ENCODE data around the gene VWA8. TPM values are rescaled to one million over a fixed set of nuclear protein-coding genes. Genes with fewer than 3 reads are reported as not detected.
A peak's percentile ranks its signal among the peaks of the same experiment; 100 is the strongest.

Gene VWA8
- total and polyA plus RNA-seq, 4 donors: 7.1 to 50.3 (median 12.4) TPM

GRCh38 chr13:41960211-41960636, 685 bp downstream of the VWA8 start:
- Histone ChIP-seq H3K36me3 (ENCODE audit: control insufficient read depth in 4 of 4, insufficient read depth in 3 of 4, low read depth in 1 of 4, low read length in 3 of 4) (no peaks in the 10 kb centered on the region), H3K27me3 (ENCODE audit: control insufficient read depth in 4 of 4, insufficient read depth in 4 of 4, low read length in 3 of 4) (no peaks in the 10 kb centered on the region), H3K4me1 (ENCODE audit: control insufficient read depth in 4 of 4, insufficient read depth in 4 of 4, low read length in 3 of 4) (peaks cover 5 to 44% (median 35%) of the 10 kb centered on the region in 4 donors), H3K4me3 (ENCODE audit: low read depth in 1 of 3, low read length in 3 of 3) (peak overlapping the region; percentile 79 to 90 (median 89)), H3K9me3 (ENCODE audit: control insufficient read depth in 4 of 4, low read length in 3 of 4) (no peaks in the 10 kb centered on the region), H3K9ac (ENCODE audit: low read depth in 1 of 2, low read length in 2 of 2) (peak overlapping the region; percentile 66 to 96), H3K27ac (ENCODE audit: low read depth in 1 of 2, low read length in 2 of 2) (peak overlapping the region; percentile 76 to 88)
- no peak for DNase-seq (ENCODE audit: low spot score)
- WGBS: 7% methylated on average over 9 of the region's 9 CpGs
- TF ChIP-seq GABPA (IDR thresholded peaks at IDR 0.05 in 1 of 2, conservative IDR thresholded peaks at IDR 0.05 in 1 of 2): no peak
- TF ChIP-seq SP1 (IDR thresholded peaks at IDR 0.05): no peak
- TF ChIP-seq RAD21 (IDR thresholded peaks at IDR 0.05): peak; percentile 5 to 17
- TF ChIP-seq EGR1 (IDR thresholded peaks at IDR 0.05; ENCODE audit: low read depth in 2 of 2): no peak
- peak in 1 of 2 donors; percentile 40 for TF ChIP-seq HNF4A (conservative IDR thresholded peaks at IDR 0.05)
- no peak for TF ChIP-seq TAF1 (conservative IDR thresholded peaks at IDR 0.05)
- TF ChIP-seq RXRA (IDR thresholded peaks at IDR 0.05): peak in 1 of 2 donors; percentile 30
- TF ChIP-seq YY1 (IDR thresholded peaks at IDR 0.05): no peak

GRCh38 chr13:41956272-41956671, 4.6 kb downstream of the VWA8 start:
- TF ChIP-seq HNF4A (conservative IDR thresholded peaks at IDR 0.05) (peak; percentile 28 to 38), NR2F2 (IDR thresholded peaks at IDR 0.05) (no peak), RXRA (IDR thresholded peaks at IDR 0.05) (peak in 1 of 2 donors; percentile 37), SP1 (IDR thresholded peaks at IDR 0.05) (no peak)
- H3K4me1 ChIP-seq (ENCODE audit: control insufficient read depth in 4 of 4, insufficient read depth in 4 of 4, low read length in 3 of 4): peaks cover 4 to 36% (median 30%) of the 10 kb centered on the region in 4 donors
- peak overlapping the region; percentile 51 to 74 for H3K27ac ChIP-seq (ENCODE audit: low read depth in 1 of 2, low read length in 2 of 2)
- H3K4me3 ChIP-seq (ENCODE audit: low read depth in 1 of 3, low read length in 3 of 3): peak overlapping the region in 1 of 3 donors; percentile 45
- DNase-seq (ENCODE audit: low spot score): no peak
- H3K9me3 ChIP-seq (ENCODE audit: control insufficient read depth in 4 of 4, low read length in 3 of 4): no peaks in the 10 kb centered on the region
- peak overlapping the region; percentile 19 to 69 for H3K9ac ChIP-seq (ENCODE audit: low read depth in 1 of 2, low read length in 2 of 2)
- H3K27me3 ChIP-seq (ENCODE audit: control insufficient read depth in 4 of 4, insufficient read depth in 4 of 4, low read length in 3 of 4): no peaks in the 10 kb centered on the region
- no peaks in the 10 kb centered on the region for H3K36me3 ChIP-seq (ENCODE audit: control insufficient read depth in 4 of 4, insufficient read depth in 3 of 4, low read depth in 1 of 4, low read length in 3 of 4)

- peak overlapping the region; percentile 45 to 50 (median 48) for H3K4me3 ChIP-seq (ENCODE audit: low read depth in 1 of 3, low read length in 3 of 3)
- H3K27ac ChIP-seq (ENCODE audit: low read depth in 1 of 2, low read length in 2 of 2): peak overlapping the region; percentile 51 to 74
- no peak for DNase-seq (ENCODE audit: low spot score)
- H3K36me3 ChIP-seq (ENCODE audit: control insufficient read depth in 4 of 4, insufficient read depth in 3 of 4, low read depth in 1 of 4, low read length in 3 of 4): no peaks in the 10 kb centered on the region
- peak in 1 of 2 donors; percentile 39 for TF ChIP-seq EGR1 (IDR thresholded peaks at IDR 0.05; ENCODE audit: low read depth in 2 of 2)
- peak; percentile 56 to 62 for TF ChIP-seq JUND (IDR thresholded peaks at IDR 0.05)
- peak; percentile 20 for TF ChIP-seq HNF4G (IDR thresholded peaks at IDR 0.05)
- TF ChIP-seq HNF4A (conservative IDR thresholded peaks at IDR 0.05): peak; percentile 62 to 68
- peak; percentile 59 for TF ChIP-seq MAX (IDR thresholded peaks at IDR 0.05)
- no peak for TF ChIP-seq FOXA1 (IDR thresholded peaks at IDR 0.05)
- TF ChIP-seq YY1 (IDR thresholded peaks at IDR 0.05): peak; percentile 88
- TF ChIP-seq, protein P1, sequence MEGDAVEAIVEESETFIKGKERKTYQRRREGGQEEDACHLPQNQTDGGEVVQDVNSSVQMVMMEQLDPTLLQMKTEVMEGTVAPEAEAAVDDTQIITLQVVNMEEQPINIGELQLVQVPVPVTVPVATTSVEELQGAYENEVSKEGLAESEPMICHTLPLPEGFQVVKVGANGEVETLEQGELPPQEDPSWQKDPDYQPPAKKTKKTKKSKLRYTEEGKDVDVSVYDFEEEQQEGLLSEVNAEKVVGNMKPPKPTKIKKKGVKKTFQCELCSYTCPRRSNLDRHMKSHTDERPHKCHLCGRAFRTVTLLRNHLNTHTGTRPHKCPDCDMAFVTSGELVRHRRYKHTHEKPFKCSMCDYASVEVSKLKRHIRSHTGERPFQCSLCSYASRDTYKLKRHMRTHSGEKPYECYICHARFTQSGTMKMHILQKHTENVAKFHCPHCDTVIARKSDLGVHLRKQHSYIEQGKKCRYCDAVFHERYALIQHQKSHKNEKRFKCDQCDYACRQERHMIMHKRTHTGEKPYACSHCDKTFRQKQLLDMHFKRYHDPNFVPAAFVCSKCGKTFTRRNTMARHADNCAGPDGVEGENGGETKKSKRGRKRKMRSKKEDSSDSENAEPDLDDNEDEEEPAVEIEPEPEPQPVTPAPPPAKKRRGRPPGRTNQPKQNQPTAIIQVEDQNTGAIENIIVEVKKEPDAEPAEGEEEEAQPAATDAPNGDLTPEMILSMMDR (IDR thresholded peaks at IDR 0.05; ENCODE audit: low read depth, low read length, missing input control): no peak
- TF ChIP-seq GABPA (IDR thresholded peaks at IDR 0.05 in 1 of 2, conservative IDR thresholded peaks at IDR 0.05 in 1 of 2): peak; percentile 51 to 77
- TF ChIP-seq NR2F2 (IDR thresholded peaks at IDR 0.05): peak; percentile 26
- TF ChIP-seq RAD21 (IDR thresholded peaks at IDR 0.05): peak; percentile 18 to 37
- TF ChIP-seq RXRA (IDR thresholded peaks at IDR 0.05): peak; percentile 85
- TF ChIP-seq SP1 (IDR thresholded peaks at IDR 0.05): peak; percentile 70
- peak; percentile 93 for TF ChIP-seq ZBTB33 (IDR thresholded peaks at IDR 0.05)
- peak; percentile 57 for TF ChIP-seq TAF1 (conservative IDR thresholded peaks at IDR 0.05)
- TF ChIP-seq REST (IDR thresholded peaks at IDR 0.05): peak; percentile 45
- no peak for TF ChIP-seq FOXA2 (IDR thresholded peaks at IDR 0.05)
- TF ChIP-seq, protein P2, sequence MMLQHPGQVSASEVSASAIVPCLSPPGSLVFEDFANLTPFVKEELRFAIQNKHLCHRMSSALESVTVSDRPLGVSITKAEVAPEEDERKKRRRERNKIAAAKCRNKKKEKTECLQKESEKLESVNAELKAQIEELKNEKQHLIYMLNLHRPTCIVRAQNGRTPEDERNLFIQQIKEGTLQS (IDR thresholded peaks at IDR 0.05): no peak
- no peaks in the 10 kb centered on the region for H3K27me3 ChIP-seq (ENCODE audit: control insufficient read depth in 4 of 4, insufficient read depth in 4 of 4, low read length in 3 of 4)
- no peaks in the 10 kb centered on the region for H3K9me3 ChIP-seq (ENCODE audit: control insufficient read depth in 4 of 4, low read length in 3 of 4)
- H3K4me1 ChIP-seq (ENCODE audit: control insufficient read depth in 4 of 4, insufficient read depth in 4 of 4, low read length in 3 of 4): peaks cover 4 to 36% (median 30%) of the 10 kb centered on the region in 4 donors
- peak overlapping the region; percentile 19 to 69 for H3K9ac ChIP-seq (ENCODE audit: low read depth in 1 of 2, low read length in 2 of 2)
- 31% methylated on average over 5 of the region's 5 CpGs for WGBS
Observed at GRCh38 chr13:41955605-41956004, 5.3 kb downstream of the VWA8 start.
